ENCODE measurements around the gene FILIP1.

DNA sequence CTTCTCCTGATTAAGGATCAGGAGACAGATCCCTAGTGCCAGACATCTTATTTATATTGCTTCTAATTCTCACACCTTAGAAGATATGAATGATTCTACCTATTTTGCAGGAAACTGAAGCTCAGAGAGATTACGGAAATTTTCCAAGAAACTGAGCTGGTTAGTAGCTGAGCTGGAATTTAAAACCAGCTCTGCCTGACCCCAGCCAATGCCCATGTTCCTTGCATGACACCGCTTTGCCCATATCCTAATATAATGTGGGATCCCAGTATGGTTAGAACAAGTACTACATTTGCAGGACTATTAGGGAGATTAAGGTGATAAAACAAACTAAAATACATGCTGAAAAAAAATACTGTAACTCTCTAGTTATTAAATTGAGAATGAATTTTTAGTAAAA is 210.9 kb downstream of the FILIP1 start:
- TF ChIP-seq, protein P1, sequence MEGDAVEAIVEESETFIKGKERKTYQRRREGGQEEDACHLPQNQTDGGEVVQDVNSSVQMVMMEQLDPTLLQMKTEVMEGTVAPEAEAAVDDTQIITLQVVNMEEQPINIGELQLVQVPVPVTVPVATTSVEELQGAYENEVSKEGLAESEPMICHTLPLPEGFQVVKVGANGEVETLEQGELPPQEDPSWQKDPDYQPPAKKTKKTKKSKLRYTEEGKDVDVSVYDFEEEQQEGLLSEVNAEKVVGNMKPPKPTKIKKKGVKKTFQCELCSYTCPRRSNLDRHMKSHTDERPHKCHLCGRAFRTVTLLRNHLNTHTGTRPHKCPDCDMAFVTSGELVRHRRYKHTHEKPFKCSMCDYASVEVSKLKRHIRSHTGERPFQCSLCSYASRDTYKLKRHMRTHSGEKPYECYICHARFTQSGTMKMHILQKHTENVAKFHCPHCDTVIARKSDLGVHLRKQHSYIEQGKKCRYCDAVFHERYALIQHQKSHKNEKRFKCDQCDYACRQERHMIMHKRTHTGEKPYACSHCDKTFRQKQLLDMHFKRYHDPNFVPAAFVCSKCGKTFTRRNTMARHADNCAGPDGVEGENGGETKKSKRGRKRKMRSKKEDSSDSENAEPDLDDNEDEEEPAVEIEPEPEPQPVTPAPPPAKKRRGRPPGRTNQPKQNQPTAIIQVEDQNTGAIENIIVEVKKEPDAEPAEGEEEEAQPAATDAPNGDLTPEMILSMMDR (IDR thresholded peaks at IDR 0.05; ENCODE audit: borderline replicate concordance, extremely low read depth, low read length, poor library complexity, severe bottlenecking), result no peak
- no peak for TF ChIP-seq EZH2 (IDR thresholded peaks at IDR 0.05; ENCODE audit: borderline replicate concordance, low read depth, low read length, severe bottlenecking)

Measured in DND-41 (cell line).